HCT116 (cell line): ENCODE measurements around the gene BRINP1. TPM values are rescaled to one million over a fixed set of nuclear protein-coding genes. Genes with fewer than 3 reads are reported as not detected.

ENCODE experiments used
- ATAC-seq: fragments of 200-7000 bp; cut with Tn5 transposase; 2 replicates; pipeline ENCODE4 v1.9.1; 2020; ENCODE audit warnings: mild to moderate bottlenecking, moderate library complexity
- BruUV-seq: library from RNA; stranded (reverse); fragments of 400-500 nt; replicated peaks from 2 replicates; lab custom pipeline; 2021; lab: Mats Ljungman, UMichigan
- CTCF ChIA-PET: fragments of 300-600 bp; sonication (Branson Sonifier 250); formaldehyde crosslinking; loops from one replicate; lab custom pipeline; 2021; ENCODE audit warnings: antibody characterized with exemption; lab: Charles Lee
- POLR2A ChIA-PET: fragments of 300-600, 350-600 bp; sonication (Branson Sonifier 250); formaldehyde crosslinking; loops from one replicate; lab custom pipeline; 2021; ENCODE audit warnings: antibody characterized with exemption; lab: Charles Lee
- RAD21 ChIA-PET, 2 experiments: fragments of 300-600 bp; sonication (Branson Sonifier 250); formaldehyde crosslinking; loops; one replicate each; lab custom pipeline; 2023; ENCODE audit warnings: low total read pairs in 2 of 2; ENCODE audit not compliant: uncharacterized antibody in 2 of 2, unreplicated experiment in 2 of 2, low non-redundant PET in 1 of 2; lab: Charles Lee
- DNase-seq: peaks from one replicate; pipeline ENCODE4 v3.0.0-alpha.2; 2010; ENCODE audit warnings: low read depth, low spot score
- H2AFZ ChIP-seq: fragments of 200-600 bp; shearing (Covaris generic), sonication (generic); 2 replicates; pipeline ENCODE4 v1.6.1; 2017; ENCODE audit warnings: low read depth, mixed run types, mixed read lengths, antibody characterized with exemption, low read length; ENCODE audit not compliant: poor library complexity, severe bottlenecking
- H3K27ac ChIP-seq: 2 replicates; pipeline ENCODE4 v1.5.1; 2012; ENCODE audit warnings: low read depth, low read length
- H3K27me3 ChIP-seq: fragments of 200-600 bp; sonication (generic); 2 replicates; pipeline ENCODE4 v1.6.1; 2016; ENCODE audit warnings: mixed run types, low read length, mixed read lengths; ENCODE audit not compliant: insufficient read depth
- H3K36me3 ChIP-seq, 2 experiments: fragments of 200-500 bp in 1 of 2; fragments of 200-600 bp in 1 of 2; sonication (Bioruptor generic) in 1 of 2; sonication (generic) in 1 of 2; 2 replicates each; pipeline versions ENCODE4 v1.5.1 to v1.6.1; 2014 to 2016; ENCODE audit warnings: low read length in 2 of 2, inconsistent platforms in 1 of 2, mixed read lengths in 1 of 2, mixed run types in 1 of 2; ENCODE audit not compliant: insufficient read depth in 2 of 2, control insufficient read depth in 1 of 2
- H3K4me1 ChIP-seq, 2 experiments: fragments of 200-600 bp in 1 of 2; sonication (generic) in 1 of 2; 2 replicates each; pipeline versions ENCODE4 v1.5.1 to v1.6.1; 2012 to 2017; ENCODE audit warnings: low read length in 2 of 2, inconsistent platforms in 1 of 2, mild to moderate bottlenecking in 1 of 2, mixed read lengths in 1 of 2, mixed run types in 1 of 2, moderate library complexity in 1 of 2; ENCODE audit not compliant: insufficient read depth in 2 of 2, control insufficient read depth in 1 of 2
- H3K4me2 ChIP-seq: fragments of 200-600 bp; sonication (generic); 2 replicates; pipeline ENCODE4 v1.6.1; 2017; ENCODE audit warnings: mixed run types, low read length, mixed read lengths
- H3K4me3 ChIP-seq, 2 experiments: fragments of 200-600 bp in 1 of 2; sonication (generic) in 1 of 2; replicated peaks in 1 of 2; 2 replicates each; pipeline ENCODE4 v1.5.1; 2011 to 2016; ENCODE audit warnings: low read length in 2 of 2, control low read depth in 1 of 2, low read depth in 1 of 2, mild to moderate bottlenecking in 1 of 2, mixed read lengths in 1 of 2, mixed run types in 1 of 2
- H3K79me2 ChIP-seq: fragments of 200-600 bp; sonication (generic); 2 replicates; pipeline ENCODE4 v1.6.1; 2017; ENCODE audit warnings: mild to moderate bottlenecking, mixed run types, low read length, moderate library complexity, mixed read lengths; ENCODE audit not compliant: insufficient read depth
- H3K9ac ChIP-seq: fragments of 200-600 bp; sonication (generic); 2 replicates; pipeline ENCODE4 v1.6.1; 2016; ENCODE audit warnings: low read length, mixed read lengths
- H3K9me2 ChIP-seq: fragments of 200-600 bp; sonication (generic), shearing (Covaris generic); 2 replicates; pipeline ENCODE4 v1.6.1; 2017; ENCODE audit warnings: mixed run types, mild to moderate bottlenecking, moderate library complexity; ENCODE audit not compliant: insufficient read depth
- H3K9me3 ChIP-seq, 2 experiments: fragments of 200-500 bp in 1 of 2; fragments of 200-600 bp in 1 of 2; sonication (Bioruptor generic) in 1 of 2; sonication (generic) in 1 of 2; 2 replicates each; pipeline ENCODE4 v1.6.1; 2014 to 2017; ENCODE audit warnings: low read length in 2 of 2, mixed read lengths in 2 of 2, inconsistent platforms in 1 of 2, low read depth in 1 of 2, mild to moderate bottlenecking in 1 of 2, mixed run types in 1 of 2, moderate library complexity in 1 of 2; ENCODE audit not compliant: control insufficient read depth in 1 of 2, insufficient read depth in 1 of 2
- H4K20me1 ChIP-seq: fragments of 200-600 bp; sonication (generic), shearing (Covaris generic); 2 replicates; pipeline ENCODE4 v1.6.1; 2017; ENCODE audit warnings: mixed run types, mild to moderate bottlenecking, moderate library complexity; ENCODE audit not compliant: insufficient read depth
- EGR1 ChIP-seq: IDR thresholded peaks from 2 replicates; pipeline ENCODE4 v1.6.1; 2012; ENCODE audit warnings: low read depth
- FOSL1 ChIP-seq: IDR thresholded peaks from 2 replicates; pipeline ENCODE4 v1.6.1; 2012; ENCODE audit warnings: low read depth
- intact Hi-C: fragments of 100-400 bp; cut with micrococcal nuclease; formaldehyde crosslinking; loops from 2 replicates; pipeline ENCODE4 v1.10.0; 2022
- total RNA-seq: library from RNA; stranded (reverse); gene quantifications from one replicate; pipeline ENCODE4 v1.2.1, GENCODE V29; 2021; ENCODE audit not compliant: unreplicated experiment

BRINP1 gene
- total RNA-seq, 1 experiment from 2014 or later, result not detected

DNA sequence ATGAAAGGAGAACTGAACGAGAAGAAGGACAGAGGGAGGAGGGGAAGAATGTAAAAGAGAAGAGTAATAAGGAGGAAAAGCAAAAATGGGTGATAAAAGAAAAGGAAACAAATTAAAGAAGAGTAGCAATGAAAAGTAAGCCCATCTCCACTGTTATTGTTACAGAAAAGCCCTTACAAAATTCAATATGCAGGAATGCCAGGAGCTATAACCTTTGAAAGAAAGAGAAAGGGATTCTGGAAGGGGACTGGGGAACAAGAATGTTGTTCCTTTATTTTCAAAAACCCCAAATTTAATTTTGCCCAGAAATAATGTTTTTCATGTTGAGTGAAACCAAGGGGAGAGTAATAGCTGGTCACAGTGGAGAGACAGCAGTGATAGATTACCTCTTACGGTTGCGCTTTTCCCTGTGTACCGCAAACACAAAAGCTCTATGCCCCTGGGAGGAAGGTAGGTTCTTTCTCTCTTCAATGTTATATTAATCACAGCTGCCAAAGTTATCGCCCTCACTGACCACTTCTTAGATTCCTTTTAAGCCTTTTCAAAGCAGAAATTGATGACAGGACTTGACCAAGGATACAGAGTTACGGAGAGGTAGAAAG lies 86.7 kb downstream of the BRINP1 start:
- no peak for TF ChIP-seq FOSL1
- TF ChIP-seq, all 23 proteins: peak for 0
- BruUV-seq, result no TSS peak
- Histone ChIP-seq H3K9ac (no peak overlapping the region), H3K4me2 (no peak overlapping the region), H3K79me2 (no peaks in the 10 kb centered on the region), H3K36me3 (no peaks in the 10 kb centered on the region), H2AFZ (no peak overlapping the region), H4K20me1 (no peaks in the 10 kb centered on the region), H3K27me3 (no peaks in the 10 kb centered on the region), H3K9me3 (peaks cover 0 to 11% of the 10 kb centered on the region in 2 experiments; a peak in 2 of 4 replicates), H3K4me1 (no peaks in the 10 kb centered on the region), H3K9me2 (no peaks in the 10 kb centered on the region), H3K27ac (no peak overlapping the region), H3K4me3 (no peak overlapping the region)
- ChIA-PET CTCF (no interaction called here), RAD21 (no interaction called here), POLR2A (no interaction called here)
- ATAC-seq (no peak), DNase-seq (no peak)
- intact Hi-C loops, result no loop called here

DNA sequence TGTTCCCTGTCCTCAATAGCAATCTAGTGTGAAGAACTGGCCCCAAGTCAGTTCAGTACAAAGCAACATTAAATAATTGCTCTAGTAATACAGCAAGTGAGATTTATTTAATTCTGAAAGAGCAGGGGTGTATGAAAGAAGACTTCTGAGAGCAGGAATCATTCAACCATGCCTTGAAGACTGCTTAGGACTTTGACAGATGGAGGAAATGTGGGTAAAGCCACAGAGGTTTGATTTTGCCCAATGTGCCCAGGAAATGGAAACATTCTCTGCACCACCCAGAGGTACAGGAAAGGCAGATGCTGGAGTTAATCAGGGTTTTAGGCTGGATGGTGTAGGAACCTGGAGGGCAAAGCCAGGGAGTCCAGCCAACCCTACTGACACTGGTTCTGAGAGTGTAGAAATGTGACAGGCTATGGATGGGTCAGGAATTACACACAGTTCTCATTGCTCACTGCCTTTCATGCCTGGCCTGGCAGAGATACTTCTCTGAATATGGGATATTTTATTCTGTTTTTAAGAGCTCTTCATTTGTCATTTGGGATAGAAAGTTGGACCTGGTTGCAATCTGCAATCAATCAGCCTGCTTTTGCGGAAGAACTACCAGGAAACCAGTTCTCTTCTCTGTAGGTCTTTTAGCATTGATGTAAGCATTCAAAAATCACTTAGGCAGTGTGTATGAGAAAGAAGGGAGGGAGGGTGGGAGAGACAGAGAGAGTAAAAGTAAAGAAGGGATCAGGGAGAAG lies 88.3 kb downstream of the BRINP1 start:
- H3K36me3 ChIP-seq, result no peaks in the 10 kb centered on the region
- H3K9me3 ChIP-seq, result peaks cover 0 to 13% of the 10 kb centered on the region in 2 experiments; a peak in 2 of 4 replicates
- POLR2A ChIA-PET, result no interaction called here
- no peak overlapping the region for H2AFZ ChIP-seq
- BruUV-seq, result no TSS peak
- RAD21 ChIA-PET, result no interaction called here
- H3K4me3 ChIP-seq, result no peak overlapping the region
- H3K9ac ChIP-seq, result no peak overlapping the region
- TF ChIP-seq EGR1, result no peak
- TF ChIP-seq, all 23 proteins: peak for 0
- no peak for DNase-seq
- Histone ChIP-seq H3K4me1 (no peaks in the 10 kb centered on the region), H3K9me2 (no peaks in the 10 kb centered on the region), H3K79me2 (no peaks in the 10 kb centered on the region), H3K27ac (no peak overlapping the region), H3K4me2 (no peak overlapping the region), H4K20me1 (no peaks in the 10 kb centered on the region), H3K27me3 (no peaks in the 10 kb centered on the region)
- intact Hi-C loops, result no loop called here
- ATAC-seq, result no peak
- CTCF ChIA-PET, result no interaction called here
